T-helper 22 cell (primary cell): ENCODE measurements around the gene MAN1A2.

Experiments used
- DNase-seq: peaks from one replicate; pipeline ENCODE4 v3.0.0-alpha.2; 2020; ENCODE audit warnings: low read depth

Gene MAN1A2

GRCh38 chr1:117576236-117576635, 209.0 kb downstream of the MAN1A2 start:
- no peak for DNase-seq

- no peak for DNase-seq
Observed at GRCh38 chr1:117577191-117577885, 210.1 kb downstream of the MAN1A2 start.

- no peak for DNase-seq
Observed at GRCh38 chr1:117578466-117578865, 211.2 kb downstream of the MAN1A2 start.
